Gastroesophageal sphincter (tissue), 3 donors: Measurements from ENCODE around the gene NINL.

Source experiments
- CTCF ChIP-seq, 4 experiments: fragments of 200-600 bp in 2 of 4; fragments of 450-650 bp in 2 of 4; sonication (generic) in 1 of 4; IDR thresholded peaks; one replicate each; pipeline ENCODE4 v1.5.1; 2017 to 2019; ENCODE audit warnings: antibody characterized with exemption in 4 of 4, mild to moderate bottlenecking in 2 of 4, moderate library complexity in 2 of 4
- POLR2A ChIP-seq, 2 donors: fragments of 450-650 bp; IDR thresholded peaks; one replicate each; pipeline ENCODE4 v1.6.1; 2017; ENCODE audit warnings: antibody characterized with exemption in 2 of 2, mild to moderate bottlenecking in 2 of 2, moderate library complexity in 1 of 2
- POLR2AphosphoS5 ChIP-seq: sonication (generic); formaldehyde crosslinking; IDR thresholded peaks from one replicate; pipeline ENCODE4 v1.6.1; 2017; ENCODE audit warnings: antibody characterized with exemption

GRCh38 chr20:25503936-25504335 is 81.4 kb downstream of the NINL start:
- TF ChIP-seq POLR2AphosphoS5 (no peak), CTCF (IDR thresholded peaks at IDR 0.05) (no peak), POLR2A (IDR thresholded peaks at IDR 0.05) (no peak)
